Heart right ventricle (tissue), 16 donors: ENCODE measurements around the gene HEATR1. TPM values are rescaled to one million over a fixed set of nuclear protein-coding genes. Genes with fewer than 3 reads are reported as not detected.

Experiments used
- ATAC-seq, 8 donors: fragments of 200-7000 bp; cut with Tn5 transposase; one replicate each; pipeline ENCODE4 v1.9.1; 2020; ENCODE audit warnings: mild to moderate bottlenecking in 8 of 8, moderate library complexity in 8 of 8, moderate number of reproducible peaks in 1 of 8
- DNase-seq, 2 donors: peaks; one replicate each; pipeline ENCODE4 v3.0.0-alpha.2; 2020
- H3K27ac ChIP-seq, 10 donors: fragments of 200-600 bp; sonication (generic) in 2 of 10; one replicate each; pipeline versions ENCODE4 v1.5.0 to v1.8.0; 2020 to 2022; ENCODE audit warnings: mild to moderate bottlenecking in 3 of 10
- H3K27me3 ChIP-seq, 7 donors: fragments of 200-600 bp; one replicate each; pipeline ENCODE4 v1.8.0; 2021 to 2022; ENCODE audit warnings: mild to moderate bottlenecking in 2 of 7
- H3K36me3 ChIP-seq, 9 donors: fragments of 200-600 bp; sonication (generic) in 1 of 9; one replicate each; pipeline versions ENCODE4 v1.5.0 to v1.8.0; 2020 to 2022; ENCODE audit warnings: mild to moderate bottlenecking in 2 of 9
- H3K4me1 ChIP-seq, 9 donors: fragments of 200-600 bp; sonication (generic) in 1 of 9; one replicate each; pipeline versions ENCODE4 v1.5.0 to v1.8.0; 2020 to 2022; ENCODE audit warnings: mild to moderate bottlenecking in 4 of 9
- H3K4me3 ChIP-seq, 10 donors: fragments of 200-600 bp; sonication (generic) in 2 of 10; one replicate each; pipeline versions ENCODE4 v1.5.0 to v1.8.0; 2020 to 2022; ENCODE audit warnings: mild to moderate bottlenecking in 7 of 10, moderate library complexity in 2 of 10
- H3K9me3 ChIP-seq, 11 donors: fragments of 200-600 bp in 10 of 11; sonication (generic) in 2 of 11; one replicate each; pipeline versions ENCODE4 v1.5.0 to v1.8.0; 2013 to 2022; ENCODE audit warnings: mild to moderate bottlenecking in 2 of 11, control low read depth in 1 of 11, moderate library complexity in 1 of 11
- WGBS, 2 donors: extraction: QIAGEN DNeasy Blood & Tissue Kit; methylation state at CpG; one replicate each; pipeline ENCODE4 v1.1.7; 2013; ENCODE audit warnings: inconsistent platforms in 1 of 2; 5-methylcytosine and 5-hydroxymethylcytosine counted together
- intact Hi-C, 10 donors: fragments of 100-400 bp; cut with DNase I; formaldehyde crosslinking; loops; one replicate each; pipeline versions ENCODE4 v1.11.1 to v1.14.2; 2022
- polyA plus RNA-seq, 2 donors: library from polyadenylated mRNA; stranded (reverse); fragments of 200-250 nt; gene quantifications; one replicate each; pipeline ENCODE4 v1.2.3, GENCODE V29; 2013
- total RNA-seq, 10 donors: library from RNA; stranded (reverse); fragmentation: NEBNext Ultra II Directional in 3 of 10; extraction: Animal tissue kit (Norgen Biotek cat#: 25700) in 3 of 10; gene quantifications; one replicate each; pipeline versions ENCODE4 v1.2.1 to v1.2.4, GENCODE V29; 2021 to 2023
- TF ChIP-seq, protein P1 (sequence below), 9 donors: fragments of 200-600 bp; sonication (generic) in 2 of 9; IDR thresholded peaks; one replicate each; pipeline versions ENCODE4 v1.5.0 to v1.8.0; 2021 to 2022; ENCODE audit warnings: antibody characterized with exemption in 9 of 9, mild to moderate bottlenecking in 5 of 9, moderate library complexity in 1 of 9
- donor health status: Arrhythmogenic right ventricular cardiomyopathy.
- donor health status: ischemic (EF 13 %, LVEDD 7.1; RV severe dilation, severe dysfunction).
- donor health status: healthy with polysubstance abuse.
- donor health status: DM: no; HTN: yes; CAD: no.
- donor health status: DM: no; HTN: no; CAD: no.
- donor health status: ischemic (EF 25% LVEDD 6.9; RV normal size, moderate dysfunction).
- donor health status: ischemic (EF 25% LVEDD 5.7; RV mildly dilated, moderate dysfunction).
- donor health status: healthy.
- donor health status: DM: yes; HTN: yes; CAD: no.
- donor health status: Ischemic cardiomyopathy.
- donor health status: ischemic (EF 35%, LVEDD 5.7; RV mildly dilated, moderate dysfunction).
- donor health status: nonischemic (EF 11% LVEDD 7.7; RV severe dilation, severe dysfunction).
- donor health status: DM: yes; HTN: yes; CAD: no.
- donor health status: PGD.
- donor health status: ischemic (EF 29% LVEDD 5.4; RV normal size, mild dysfunction).
- donor health status: nonischemic (EF 23%, LVEDD 6.1; RV moderate dilation, normal function).

The HEATR1 gene
- total and polyA plus RNA-seq, 12 donors = 2.2 to 15.5 (median 10.5) TPM

GRCh38 chr1:236553370-236553769 lies 50.9 kb downstream of the HEATR1 start:
- no peaks in the 10 kb centered on the region for H3K9me3 ChIP-seq
- H3K27ac ChIP-seq = no peak overlapping the region
- H3K27me3 ChIP-seq = no peaks in the 10 kb centered on the region
- no peak overlapping the region for H3K4me3 ChIP-seq
- DNase-seq (no peak), ATAC-seq (no peak)
- intact Hi-C loops = no loop called here
- TF ChIP-seq, protein P1, sequence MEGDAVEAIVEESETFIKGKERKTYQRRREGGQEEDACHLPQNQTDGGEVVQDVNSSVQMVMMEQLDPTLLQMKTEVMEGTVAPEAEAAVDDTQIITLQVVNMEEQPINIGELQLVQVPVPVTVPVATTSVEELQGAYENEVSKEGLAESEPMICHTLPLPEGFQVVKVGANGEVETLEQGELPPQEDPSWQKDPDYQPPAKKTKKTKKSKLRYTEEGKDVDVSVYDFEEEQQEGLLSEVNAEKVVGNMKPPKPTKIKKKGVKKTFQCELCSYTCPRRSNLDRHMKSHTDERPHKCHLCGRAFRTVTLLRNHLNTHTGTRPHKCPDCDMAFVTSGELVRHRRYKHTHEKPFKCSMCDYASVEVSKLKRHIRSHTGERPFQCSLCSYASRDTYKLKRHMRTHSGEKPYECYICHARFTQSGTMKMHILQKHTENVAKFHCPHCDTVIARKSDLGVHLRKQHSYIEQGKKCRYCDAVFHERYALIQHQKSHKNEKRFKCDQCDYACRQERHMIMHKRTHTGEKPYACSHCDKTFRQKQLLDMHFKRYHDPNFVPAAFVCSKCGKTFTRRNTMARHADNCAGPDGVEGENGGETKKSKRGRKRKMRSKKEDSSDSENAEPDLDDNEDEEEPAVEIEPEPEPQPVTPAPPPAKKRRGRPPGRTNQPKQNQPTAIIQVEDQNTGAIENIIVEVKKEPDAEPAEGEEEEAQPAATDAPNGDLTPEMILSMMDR (IDR thresholded peaks at IDR 0.05) = no peak
- H3K4me1 ChIP-seq = no peaks in the 10 kb centered on the region
- 82 to 85% methylated on average over 8 of the region's 8 CpGs for WGBS, 2 donors
- H3K36me3 ChIP-seq = peaks cover 0 to 100% (median 75%) of the 10 kb centered on the region in 9 donors

DNA sequence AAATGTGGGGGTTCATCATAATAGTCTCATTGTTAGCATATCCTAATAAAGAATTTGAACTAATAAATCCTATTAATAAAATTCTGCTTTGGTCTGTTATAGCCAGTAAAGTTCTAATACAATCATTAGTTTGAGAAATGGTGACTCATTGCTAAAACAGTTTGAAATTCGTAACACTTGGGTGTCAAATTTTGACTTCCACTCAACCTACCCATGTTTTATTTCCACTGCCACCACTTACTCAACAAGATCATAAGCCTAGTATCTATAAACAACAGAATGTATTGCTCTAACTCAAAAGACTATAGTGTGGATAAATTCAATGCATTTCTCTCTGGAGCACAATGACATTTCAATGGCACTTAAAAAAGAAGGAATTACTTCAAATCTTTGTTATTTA lies 51.4 kb downstream of the HEATR1 start:
- WGBS, 2 donors = 40 to 41% methylated on average over 1 of the region's 1 CpG

DNA sequence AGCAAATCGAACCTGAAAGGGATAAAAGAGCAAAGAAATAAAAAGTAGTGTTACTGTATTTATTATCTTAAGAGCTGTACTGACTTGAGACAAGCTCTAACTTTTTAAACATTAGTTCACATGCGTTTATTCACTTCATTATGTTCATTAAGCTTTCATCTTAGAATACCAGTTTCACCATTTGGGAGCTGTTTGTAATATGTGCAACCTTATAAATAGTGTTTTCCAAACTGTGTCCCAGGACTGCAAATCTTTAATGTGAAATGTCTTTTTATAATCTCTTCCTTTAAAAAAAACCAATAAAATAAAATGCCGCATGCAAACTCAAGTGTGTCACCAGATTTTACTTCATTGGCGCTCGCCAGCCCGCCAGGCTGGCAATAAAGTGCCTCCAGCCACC lies 52.2 kb downstream of the HEATR1 start:
- peaks cover 0 to 100% (median 82%) of the 10 kb centered on the region in 9 donors for H3K36me3 ChIP-seq
- TF ChIP-seq, protein P1 (IDR thresholded peaks at IDR 0.05) = no peak
- DNase-seq = no peak
- no peaks in the 10 kb centered on the region for H3K4me1 ChIP-seq
- H3K27me3 ChIP-seq = no peaks in the 10 kb centered on the region
- ATAC-seq = no peak
- H3K27ac ChIP-seq = no peak overlapping the region
- no peaks in the 10 kb centered on the region for H3K9me3 ChIP-seq
- H3K4me3 ChIP-seq = no peak overlapping the region
- intact Hi-C loops = no loop called here
- 80 to 86% methylated on average over 6 of the region's 6 CpGs for WGBS, 2 donors

More for the DNA sequence above, 51.4 kb downstream of the HEATR1 start:
- ATAC-seq (no peak), DNase-seq (no peak)
- Histone ChIP-seq H3K27me3 (no peaks in the 10 kb centered on the region), H3K4me1 (no peaks in the 10 kb centered on the region), H3K36me3 (peaks cover 0 to 100% (median 75%) of the 10 kb centered on the region in 9 donors), H3K4me3 (no peak overlapping the region), H3K9me3 (no peaks in the 10 kb centered on the region), H3K27ac (no peak overlapping the region)
- TF ChIP-seq, protein P1 (IDR thresholded peaks at IDR 0.05) = no peak
- intact Hi-C loops = no loop called here

DNA sequence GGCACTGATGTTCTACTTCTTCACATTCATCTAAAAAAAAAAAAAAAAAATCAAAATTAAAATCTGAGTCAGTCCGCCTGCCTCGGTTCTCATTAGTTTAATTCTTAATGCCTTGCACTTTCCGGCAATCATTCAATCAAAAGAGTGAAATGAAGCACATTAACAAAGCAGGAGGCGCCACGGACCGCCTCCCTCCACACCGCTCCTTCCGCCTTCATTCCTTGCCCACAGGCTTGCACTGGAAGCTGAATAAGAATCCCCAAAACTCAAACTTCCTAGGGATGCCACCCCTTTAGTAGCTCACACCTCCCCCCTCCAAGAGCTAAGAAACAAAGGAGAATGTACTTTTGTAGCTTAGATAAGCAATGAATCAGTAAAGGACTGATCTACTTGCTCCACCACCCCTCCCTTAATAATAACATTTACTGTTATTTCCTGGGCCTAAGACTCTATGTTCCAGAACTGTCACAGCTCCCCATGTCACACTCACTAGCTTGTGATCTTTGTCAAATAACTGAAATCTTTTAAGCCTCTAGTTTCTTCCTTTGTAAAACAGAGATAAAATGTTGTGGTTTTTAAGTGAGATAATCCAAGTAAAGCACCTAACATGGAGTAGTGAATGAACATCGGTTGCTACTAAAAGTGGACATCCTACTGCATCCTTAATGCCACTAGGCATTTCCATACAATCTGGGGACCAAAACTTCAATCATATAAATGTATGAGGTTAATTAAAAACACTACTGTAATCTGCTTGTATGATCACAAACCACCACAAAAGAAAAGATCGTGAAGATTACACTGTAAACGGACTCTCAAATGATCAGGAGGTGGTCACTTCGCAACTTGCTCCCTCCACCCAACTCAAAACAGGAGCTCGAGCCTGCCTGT lies 53.1 kb downstream of the HEATR1 start:
- H3K9me3 ChIP-seq = no peaks in the 10 kb centered on the region
- H3K4me1 ChIP-seq = no peaks in the 10 kb centered on the region
- H3K27ac ChIP-seq = no peak overlapping the region
- TF ChIP-seq, protein P1 (IDR thresholded peaks at IDR 0.05) = no peak
- 85 to 90% methylated on average over 13 of the region's 13 CpGs for WGBS, 2 donors
- intact Hi-C loops = no loop called here
- no peak for ATAC-seq
- H3K4me3 ChIP-seq = no peak overlapping the region
- no peak for DNase-seq
- peaks cover 0 to 100% (median 79%) of the 10 kb centered on the region in 9 donors for H3K36me3 ChIP-seq
- H3K27me3 ChIP-seq = no peaks in the 10 kb centered on the region
